Measurements from ENCODE around the gene NBEA.

DNA sequence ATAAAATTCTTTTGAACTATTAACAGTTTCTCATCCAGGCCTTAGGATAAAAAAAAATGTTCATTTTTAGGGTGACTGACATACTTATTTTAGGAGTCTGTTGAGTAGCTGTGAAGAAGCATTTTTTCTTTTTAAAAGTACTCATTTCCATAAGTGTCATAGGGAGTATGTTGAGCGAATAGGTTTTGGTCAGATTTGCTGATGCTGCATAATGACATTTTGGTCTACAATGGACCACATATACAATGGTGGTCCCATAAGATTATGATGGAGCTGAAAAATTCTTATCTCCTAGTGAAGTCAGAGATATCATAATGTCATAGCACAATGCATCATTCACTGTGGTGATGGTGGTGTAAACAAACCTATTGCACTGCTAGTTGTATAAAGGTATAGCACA lies 17.4 kb downstream of the NBEA start:
- TF ChIP-seq, protein P1, sequence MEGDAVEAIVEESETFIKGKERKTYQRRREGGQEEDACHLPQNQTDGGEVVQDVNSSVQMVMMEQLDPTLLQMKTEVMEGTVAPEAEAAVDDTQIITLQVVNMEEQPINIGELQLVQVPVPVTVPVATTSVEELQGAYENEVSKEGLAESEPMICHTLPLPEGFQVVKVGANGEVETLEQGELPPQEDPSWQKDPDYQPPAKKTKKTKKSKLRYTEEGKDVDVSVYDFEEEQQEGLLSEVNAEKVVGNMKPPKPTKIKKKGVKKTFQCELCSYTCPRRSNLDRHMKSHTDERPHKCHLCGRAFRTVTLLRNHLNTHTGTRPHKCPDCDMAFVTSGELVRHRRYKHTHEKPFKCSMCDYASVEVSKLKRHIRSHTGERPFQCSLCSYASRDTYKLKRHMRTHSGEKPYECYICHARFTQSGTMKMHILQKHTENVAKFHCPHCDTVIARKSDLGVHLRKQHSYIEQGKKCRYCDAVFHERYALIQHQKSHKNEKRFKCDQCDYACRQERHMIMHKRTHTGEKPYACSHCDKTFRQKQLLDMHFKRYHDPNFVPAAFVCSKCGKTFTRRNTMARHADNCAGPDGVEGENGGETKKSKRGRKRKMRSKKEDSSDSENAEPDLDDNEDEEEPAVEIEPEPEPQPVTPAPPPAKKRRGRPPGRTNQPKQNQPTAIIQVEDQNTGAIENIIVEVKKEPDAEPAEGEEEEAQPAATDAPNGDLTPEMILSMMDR (conservative IDR thresholded peaks at IDR 0.05; ENCODE audit: low read depth in 2 of 2): no peak
- no peak for TF ChIP-seq EZH2 (IDR thresholded peaks at IDR 0.05; ENCODE audit: low read depth, unreplicated experiment)
- no peak for TF ChIP-seq POLR2AphosphoS5 (IDR thresholded peaks at IDR 0.05; ENCODE audit: low read depth)
- TF ChIP-seq, protein P2, sequence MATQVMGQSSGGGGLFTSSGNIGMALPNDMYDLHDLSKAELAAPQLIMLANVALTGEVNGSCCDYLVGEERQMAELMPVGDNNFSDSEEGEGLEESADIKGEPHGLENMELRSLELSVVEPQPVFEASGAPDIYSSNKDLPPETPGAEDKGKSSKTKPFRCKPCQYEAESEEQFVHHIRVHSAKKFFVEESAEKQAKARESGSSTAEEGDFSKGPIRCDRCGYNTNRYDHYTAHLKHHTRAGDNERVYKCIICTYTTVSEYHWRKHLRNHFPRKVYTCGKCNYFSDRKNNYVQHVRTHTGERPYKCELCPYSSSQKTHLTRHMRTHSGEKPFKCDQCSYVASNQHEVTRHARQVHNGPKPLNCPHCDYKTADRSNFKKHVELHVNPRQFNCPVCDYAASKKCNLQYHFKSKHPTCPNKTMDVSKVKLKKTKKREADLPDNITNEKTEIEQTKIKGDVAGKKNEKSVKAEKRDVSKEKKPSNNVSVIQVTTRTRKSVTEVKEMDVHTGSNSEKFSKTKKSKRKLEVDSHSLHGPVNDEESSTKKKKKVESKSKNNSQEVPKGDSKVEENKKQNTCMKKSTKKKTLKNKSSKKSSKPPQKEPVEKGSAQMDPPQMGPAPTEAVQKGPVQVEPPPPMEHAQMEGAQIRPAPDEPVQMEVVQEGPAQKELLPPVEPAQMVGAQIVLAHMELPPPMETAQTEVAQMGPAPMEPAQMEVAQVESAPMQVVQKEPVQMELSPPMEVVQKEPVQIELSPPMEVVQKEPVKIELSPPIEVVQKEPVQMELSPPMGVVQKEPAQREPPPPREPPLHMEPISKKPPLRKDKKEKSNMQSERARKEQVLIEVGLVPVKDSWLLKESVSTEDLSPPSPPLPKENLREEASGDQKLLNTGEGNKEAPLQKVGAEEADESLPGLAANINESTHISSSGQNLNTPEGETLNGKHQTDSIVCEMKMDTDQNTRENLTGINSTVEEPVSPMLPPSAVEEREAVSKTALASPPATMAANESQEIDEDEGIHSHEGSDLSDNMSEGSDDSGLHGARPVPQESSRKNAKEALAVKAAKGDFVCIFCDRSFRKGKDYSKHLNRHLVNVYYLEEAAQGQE (IDR thresholded peaks at IDR 0.05; ENCODE audit: unreplicated experiment): no peak
- TF ChIP-seq, protein P3, sequence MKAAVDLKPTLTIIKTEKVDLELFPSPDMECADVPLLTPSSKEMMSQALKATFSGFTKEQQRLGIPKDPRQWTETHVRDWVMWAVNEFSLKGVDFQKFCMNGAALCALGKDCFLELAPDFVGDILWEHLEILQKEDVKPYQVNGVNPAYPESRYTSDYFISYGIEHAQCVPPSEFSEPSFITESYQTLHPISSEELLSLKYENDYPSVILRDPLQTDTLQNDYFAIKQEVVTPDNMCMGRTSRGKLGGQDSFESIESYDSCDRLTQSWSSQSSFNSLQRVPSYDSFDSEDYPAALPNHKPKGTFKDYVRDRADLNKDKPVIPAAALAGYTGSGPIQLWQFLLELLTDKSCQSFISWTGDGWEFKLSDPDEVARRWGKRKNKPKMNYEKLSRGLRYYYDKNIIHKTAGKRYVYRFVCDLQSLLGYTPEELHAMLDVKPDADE (IDR thresholded peaks at IDR 0.05): no peak
- TF ChIP-seq EZH2phosphoT487 (IDR thresholded peaks at IDR 0.05; ENCODE audit: unreplicated experiment): no peak
- TF ChIP-seq JUNB (IDR thresholded peaks at IDR 0.05; ENCODE audit: unreplicated experiment): no peak
- TF ChIP-seq CREB1 (CRISPR knock-in tag; IDR thresholded peaks at IDR 0.05; ENCODE audit: low read depth): no peak
- no peak for TF ChIP-seq ZNF331 (CRISPR knock-in tag; IDR thresholded peaks at IDR 0.05; ENCODE audit: low read depth)
- TF ChIP-seq STAT1 (IDR thresholded peaks at IDR 0.05; ENCODE audit: unreplicated experiment): no peak
- TF ChIP-seq NANOG (IDR thresholded peaks at IDR 0.05; ENCODE audit: borderline replicate concordance): no peak

Data from GM23338 (cell line).